BLaER1 (cell line): ENCODE measurements around the gene PIGS.
"Not testable (repeated sequence)": the region's sequence is repeated elsewhere in the genome, so short reads cannot be mapped to it uniquely, and the experiment has no call there.

ENCODE experiments used
- H3K27ac ChIP-seq: shearing (Covaris generic); formaldehyde crosslinking; 2 replicates; pipeline ENCODE4 v1.8.1; 2022
- H3K27me3 ChIP-seq: shearing (Covaris generic); formaldehyde crosslinking; 2 replicates; pipeline ENCODE4 v1.8.1; 2022
- H3K36me3 ChIP-seq: shearing (Covaris generic); formaldehyde crosslinking; 2 replicates; pipeline ENCODE4 v1.8.1; 2022
- H3K4me1 ChIP-seq: shearing (Covaris generic); formaldehyde crosslinking; 2 replicates; pipeline ENCODE4 v1.8.1; 2022
- H3K4me2 ChIP-seq: shearing (Covaris generic); formaldehyde crosslinking; 2 replicates; pipeline ENCODE4 v1.8.1; 2022
- H3K4me3 ChIP-seq: shearing (Covaris generic); formaldehyde crosslinking; 2 replicates; pipeline ENCODE4 v1.8.1; 2022
- H3K9ac ChIP-seq: shearing (Covaris generic); formaldehyde crosslinking; 2 replicates; pipeline ENCODE4 v1.8.1; 2022
- H3K9me3 ChIP-seq: shearing (Covaris generic); formaldehyde crosslinking; 2 replicates; pipeline ENCODE4 v1.8.1; 2022
- H4K20me1 ChIP-seq: shearing (Covaris generic); formaldehyde crosslinking; 2 replicates; pipeline ENCODE4 v1.8.1; 2022
- Cebpa-rat ChIP-seq: shearing (Covaris generic); IDR thresholded peaks from 2 replicates; pipeline ENCODE4 v1.8.1; 2022

The PIGS gene

GRCh38 chr17:28524476-28525424 is 46.6 kb downstream of the PIGS start:
- no peak overlapping the region for H3K4me3 ChIP-seq

GRCh38 chr17:28523876-28524275 is 47.4 kb downstream of the PIGS start:
- Histone ChIP-seq H3K36me3 (no peaks in the 10 kb centered on the region), H3K9ac (no peak overlapping the region), H3K4me3 (no peak overlapping the region), H4K20me1 (no peaks in the 10 kb centered on the region), H3K27ac (no peak overlapping the region), H3K4me1 (peaks cover 57% of the 10 kb centered on the region), H3K9me3 (no peaks in the 10 kb centered on the region), H3K4me2 (no peak overlapping the region), H3K27me3 (no peaks in the 10 kb centered on the region)
- no peak for TF ChIP-seq Cebpa-rat

More at GRCh38 chr17:28524476-28525424, 46.6 kb downstream of the PIGS start:
- Histone ChIP-seq H3K9ac (no peak overlapping the region; the same call in 1 of the 2 replicates), H3K4me1 (peaks cover 58% of the 10 kb centered on the region), H3K4me2 (no peak overlapping the region), H3K27ac (peak overlapping the region; percentile 35; the same call in 1 of the 2 replicates), H3K27me3 (no peaks in the 10 kb centered on the region), H4K20me1 (no peaks in the 10 kb centered on the region), H3K9me3 (no peaks in the 10 kb centered on the region), H3K36me3 (no peaks in the 10 kb centered on the region)
- no peak for TF ChIP-seq Cebpa-rat

DNA sequence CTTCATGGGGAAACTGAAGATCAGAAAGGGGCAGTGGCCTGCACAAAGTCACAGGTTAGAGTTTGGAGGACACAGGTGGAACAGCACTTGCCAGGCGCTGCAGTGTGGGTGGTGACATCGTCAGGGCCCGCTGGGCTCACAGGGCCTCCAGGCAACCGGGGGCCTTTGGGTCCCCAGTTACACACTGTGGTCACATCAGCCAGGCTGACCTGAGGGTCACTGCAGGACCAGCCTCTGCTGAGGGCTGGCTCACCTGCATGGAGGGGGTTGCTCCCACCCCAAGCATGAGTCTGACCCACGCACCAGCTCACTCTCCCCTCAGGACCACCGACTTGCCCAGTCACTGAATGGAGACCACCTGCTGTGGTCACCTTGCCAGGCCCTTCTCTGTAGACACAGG is 48.1 kb downstream of the PIGS start:
- no peak for TF ChIP-seq Cebpa-rat
- no peak overlapping the region for H3K9ac ChIP-seq
- no peak overlapping the region for H3K4me3 ChIP-seq
- H3K27ac ChIP-seq: no peak overlapping the region
- H3K27me3 ChIP-seq: no peaks in the 10 kb centered on the region
- H3K4me1 ChIP-seq: peaks cover 57% of the 10 kb centered on the region
- H3K4me2 ChIP-seq: no peak overlapping the region
- no peaks in the 10 kb centered on the region for H4K20me1 ChIP-seq
- H3K9me3 ChIP-seq: no peaks in the 10 kb centered on the region
- H3K36me3 ChIP-seq: no peaks in the 10 kb centered on the region

- not testable (repeated sequence) for H3K27me3 ChIP-seq, H3K27ac ChIP-seq, H4K20me1 ChIP-seq, H3K36me3 ChIP-seq, H3K4me3 ChIP-seq, H3K9ac ChIP-seq, H3K9me3 ChIP-seq
- Histone ChIP-seq H3K4me2 (peak overlapping the region; percentile 82; the same call in 1 of the 2 replicates), H3K4me1 (peaks cover 55% of the 10 kb centered on the region)
These were observed 49.0 kb downstream of the PIGS start for GRCh38 chr17:28522281-28522680.

- Histone ChIP-seq H4K20me1 (no peaks in the 10 kb centered on the region), H3K4me2 (peak overlapping the region; percentile 82), H3K36me3 (no peaks in the 10 kb centered on the region), H3K4me3 (no peak overlapping the region), H3K9ac (no peak overlapping the region; the same call in 1 of the 2 replicates), H3K9me3 (peaks cover under 1% of the 10 kb centered on the region; the same call in 1 of the 2 replicates), H3K27ac (peak overlapping the region; percentile 85), H3K27me3 (no peaks in the 10 kb centered on the region), H3K4me1 (peaks cover 48% of the 10 kb centered on the region)
- no peak for TF ChIP-seq Cebpa-rat
These were observed 49.8 kb downstream of the PIGS start for GRCh38 chr17:28521311-28522085.

GRCh38 chr17:28520687-28521086 is 50.6 kb downstream of the PIGS start:
- Histone ChIP-seq H3K4me3 (no peak overlapping the region), H3K4me2 (peak overlapping the region; percentile 82), H3K9ac (peak overlapping the region; percentile 53; the same call in 1 of the 2 replicates), H3K36me3 (no peaks in the 10 kb centered on the region), H4K20me1 (no peaks in the 10 kb centered on the region), H3K4me1 (peaks cover 44% of the 10 kb centered on the region), H3K27ac (peak overlapping the region; percentile 85), H3K9me3 (peaks cover 8% of the 10 kb centered on the region), H3K27me3 (no peaks in the 10 kb centered on the region)
- TF ChIP-seq Cebpa-rat: no peak

GRCh38 chr17:28519236-28519635 is 52.1 kb downstream of the PIGS start:
- peak overlapping the region; percentile 85 for H3K27ac ChIP-seq
- no peak for TF ChIP-seq Cebpa-rat
- H3K4me2 ChIP-seq: peak overlapping the region; percentile 82
- no peaks in the 10 kb centered on the region for H3K27me3 ChIP-seq
- peaks cover 9% of the 10 kb centered on the region for H3K9me3 ChIP-seq
- H3K36me3 ChIP-seq: no peaks in the 10 kb centered on the region
- H3K4me1 ChIP-seq: peaks cover 44% of the 10 kb centered on the region
- peak overlapping the region; percentile 60; the same call in 1 of the 2 replicates for H3K9ac ChIP-seq
- no peaks in the 10 kb centered on the region for H4K20me1 ChIP-seq
- H3K4me3 ChIP-seq: peak overlapping the region; percentile 5; the same call in 1 of the 2 replicates

DNA sequence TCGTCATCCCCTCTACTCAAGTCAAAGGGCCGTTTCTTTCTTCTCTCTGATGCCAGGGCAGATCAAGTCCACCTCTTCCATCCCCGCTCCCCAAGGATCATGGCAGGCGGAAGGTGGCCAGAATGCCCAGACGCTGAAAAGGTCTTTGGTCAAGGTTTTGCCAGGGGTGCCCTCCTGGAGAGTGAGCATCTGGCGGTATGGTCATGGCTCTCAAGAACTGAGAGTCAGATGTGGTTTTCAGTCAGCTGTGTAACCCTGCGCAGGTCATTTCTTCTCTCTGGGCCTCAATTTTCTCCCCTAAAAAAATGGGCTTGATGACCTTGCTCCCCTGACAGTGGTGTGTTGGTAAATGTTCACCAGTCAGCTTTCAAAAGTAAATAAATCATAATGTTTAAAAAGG is 52.7 kb downstream of the PIGS start:
- Histone ChIP-seq H3K9ac (no peak overlapping the region), H3K27ac (peak overlapping the region; percentile 61), H3K27me3 (no peaks in the 10 kb centered on the region), H3K4me2 (peak overlapping the region; percentile 82), H3K4me3 (no peak overlapping the region), H3K9me3 (peaks cover 9% of the 10 kb centered on the region), H3K36me3 (no peaks in the 10 kb centered on the region), H4K20me1 (no peaks in the 10 kb centered on the region), H3K4me1 (peaks cover 44% of the 10 kb centered on the region)
- TF ChIP-seq Cebpa-rat: no peak

GRCh38 chr17:28518132-28518531 is 53.2 kb downstream of the PIGS start:
- peak overlapping the region; percentile 61 for H3K27ac ChIP-seq
- no peak overlapping the region for H3K4me3 ChIP-seq
- no peak overlapping the region for H3K9ac ChIP-seq
- H3K4me2 ChIP-seq: peak overlapping the region; percentile 82
- peaks cover 9% of the 10 kb centered on the region for H3K9me3 ChIP-seq
- no peaks in the 10 kb centered on the region for H3K36me3 ChIP-seq
- H4K20me1 ChIP-seq: no peaks in the 10 kb centered on the region
- no peak for TF ChIP-seq Cebpa-rat
- no peaks in the 10 kb centered on the region for H3K27me3 ChIP-seq
- H3K4me1 ChIP-seq: peaks cover 44% of the 10 kb centered on the region
